ENCODE data around the gene GPM6B.

Gene GPM6B

GRCh38 chrX:13721819-13722519 is 94.9 kb downstream of the GPM6B start:
- no peaks in the 10 kb centered on the region for H3K27me3 ChIP-seq (ENCODE audit: insufficient read depth, poor library complexity, severe bottlenecking)
- ATAC-seq (ENCODE audit: low read depth) (no peak), DNase-seq (ENCODE audit: low spot score) (no peak)
- no peak overlapping the region for H3K4me3 ChIP-seq (ENCODE audit: severe bottlenecking)
- no peaks in the 10 kb centered on the region for H3K9me3 ChIP-seq (ENCODE audit: severe bottlenecking)
- no peaks in the 10 kb centered on the region for H3K4me1 ChIP-seq (ENCODE audit: insufficient read depth, poor library complexity, severe bottlenecking)
- H3K27ac ChIP-seq (ENCODE audit: poor library complexity, severe bottlenecking) = no peak overlapping the region
- TF ChIP-seq, protein P1, sequence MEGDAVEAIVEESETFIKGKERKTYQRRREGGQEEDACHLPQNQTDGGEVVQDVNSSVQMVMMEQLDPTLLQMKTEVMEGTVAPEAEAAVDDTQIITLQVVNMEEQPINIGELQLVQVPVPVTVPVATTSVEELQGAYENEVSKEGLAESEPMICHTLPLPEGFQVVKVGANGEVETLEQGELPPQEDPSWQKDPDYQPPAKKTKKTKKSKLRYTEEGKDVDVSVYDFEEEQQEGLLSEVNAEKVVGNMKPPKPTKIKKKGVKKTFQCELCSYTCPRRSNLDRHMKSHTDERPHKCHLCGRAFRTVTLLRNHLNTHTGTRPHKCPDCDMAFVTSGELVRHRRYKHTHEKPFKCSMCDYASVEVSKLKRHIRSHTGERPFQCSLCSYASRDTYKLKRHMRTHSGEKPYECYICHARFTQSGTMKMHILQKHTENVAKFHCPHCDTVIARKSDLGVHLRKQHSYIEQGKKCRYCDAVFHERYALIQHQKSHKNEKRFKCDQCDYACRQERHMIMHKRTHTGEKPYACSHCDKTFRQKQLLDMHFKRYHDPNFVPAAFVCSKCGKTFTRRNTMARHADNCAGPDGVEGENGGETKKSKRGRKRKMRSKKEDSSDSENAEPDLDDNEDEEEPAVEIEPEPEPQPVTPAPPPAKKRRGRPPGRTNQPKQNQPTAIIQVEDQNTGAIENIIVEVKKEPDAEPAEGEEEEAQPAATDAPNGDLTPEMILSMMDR (IDR thresholded peaks at IDR 0.05; ENCODE audit: poor library complexity, severe bottlenecking) = no peak
- no peaks in the 10 kb centered on the region for H3K36me3 ChIP-seq (ENCODE audit: low read depth)

GRCh38 chrX:13721371-13721770 is 95.5 kb downstream of the GPM6B start:
- Histone ChIP-seq H3K36me3 (ENCODE audit: low read depth) (peaks cover 2% of the 10 kb centered on the region), H3K9me3 (ENCODE audit: severe bottlenecking) (no peaks in the 10 kb centered on the region), H3K4me3 (ENCODE audit: severe bottlenecking) (no peak overlapping the region), H3K27me3 (ENCODE audit: insufficient read depth, poor library complexity, severe bottlenecking) (no peaks in the 10 kb centered on the region), H3K4me1 (ENCODE audit: insufficient read depth, poor library complexity, severe bottlenecking) (no peaks in the 10 kb centered on the region), H3K27ac (ENCODE audit: poor library complexity, severe bottlenecking) (no peak overlapping the region)
- DNase-seq (ENCODE audit: low spot score) (no peak), ATAC-seq (ENCODE audit: low read depth) (no peak)
- TF ChIP-seq, protein P1 (IDR thresholded peaks at IDR 0.05; ENCODE audit: poor library complexity, severe bottlenecking) = no peak

Measured in RWPE2 (cell line).